Transverse colon (tissue), 4 donors: Measurements from ENCODE around the gene LCE3B.

Source experiments
- EP300 ChIP-seq: sonication (generic); formaldehyde crosslinking; IDR thresholded peaks from one replicate; pipeline ENCODE4 v1.6.1; 2017; ENCODE audit warnings: antibody characterized with exemption, low read depth
- POLR2A ChIP-seq: fragments of 450-650 bp; IDR thresholded peaks from one replicate; pipeline ENCODE4 v1.6.1; 2016; ENCODE audit warnings: antibody characterized with exemption, mild to moderate bottlenecking, moderate library complexity
- POLR2AphosphoS5 ChIP-seq, 3 donors: sonication (generic); formaldehyde crosslinking; IDR thresholded peaks; one replicate each; pipeline ENCODE4 v1.6.1; 2016; ENCODE audit warnings: antibody characterized with exemption in 3 of 3
- TF ChIP-seq, protein P1 (sequence below), 5 experiments: fragments of 200-600 bp in 3 of 5; fragments of 450-650 bp in 2 of 5; sonication (generic) in 3 of 5; IDR thresholded peaks; 1 replicate in 2 of 5; 2 replicates in 3 of 5; pipeline ENCODE4 v1.5.1; 2016 to 2017; ENCODE audit warnings: antibody characterized with exemption in 5 of 5, inconsistent platforms in 3 of 5, mild to moderate bottlenecking in 2 of 5, moderate library complexity in 1 of 5

DNA sequence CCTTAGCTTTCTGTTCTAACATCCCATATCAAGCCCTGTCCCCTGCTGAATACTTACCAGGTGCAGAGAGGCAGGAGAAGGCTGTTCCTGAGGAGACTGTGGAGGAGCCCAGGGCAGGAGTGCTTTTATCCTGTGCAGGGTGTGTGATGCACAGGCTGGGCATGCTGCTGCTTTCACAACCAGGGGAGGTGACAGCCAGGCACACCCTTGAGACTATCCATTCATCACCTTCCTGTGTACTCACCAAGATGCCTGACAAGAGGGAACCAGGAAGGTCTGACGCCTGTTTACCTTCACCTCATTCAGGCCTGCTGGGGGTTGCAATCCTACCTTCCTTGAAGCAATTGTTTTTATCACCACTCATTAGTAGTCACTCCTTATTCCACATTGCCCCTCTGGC is 46.9 kb upstream of the LCE3B start, which contains the start of gene LCE3E:
- TF ChIP-seq, protein P1, sequence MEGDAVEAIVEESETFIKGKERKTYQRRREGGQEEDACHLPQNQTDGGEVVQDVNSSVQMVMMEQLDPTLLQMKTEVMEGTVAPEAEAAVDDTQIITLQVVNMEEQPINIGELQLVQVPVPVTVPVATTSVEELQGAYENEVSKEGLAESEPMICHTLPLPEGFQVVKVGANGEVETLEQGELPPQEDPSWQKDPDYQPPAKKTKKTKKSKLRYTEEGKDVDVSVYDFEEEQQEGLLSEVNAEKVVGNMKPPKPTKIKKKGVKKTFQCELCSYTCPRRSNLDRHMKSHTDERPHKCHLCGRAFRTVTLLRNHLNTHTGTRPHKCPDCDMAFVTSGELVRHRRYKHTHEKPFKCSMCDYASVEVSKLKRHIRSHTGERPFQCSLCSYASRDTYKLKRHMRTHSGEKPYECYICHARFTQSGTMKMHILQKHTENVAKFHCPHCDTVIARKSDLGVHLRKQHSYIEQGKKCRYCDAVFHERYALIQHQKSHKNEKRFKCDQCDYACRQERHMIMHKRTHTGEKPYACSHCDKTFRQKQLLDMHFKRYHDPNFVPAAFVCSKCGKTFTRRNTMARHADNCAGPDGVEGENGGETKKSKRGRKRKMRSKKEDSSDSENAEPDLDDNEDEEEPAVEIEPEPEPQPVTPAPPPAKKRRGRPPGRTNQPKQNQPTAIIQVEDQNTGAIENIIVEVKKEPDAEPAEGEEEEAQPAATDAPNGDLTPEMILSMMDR (IDR thresholded peaks at IDR 0.05), result no peak
- no peak for TF ChIP-seq POLR2A
- no peak for TF ChIP-seq POLR2AphosphoS5 (IDR thresholded peaks at IDR 0.05)
- no peak for TF ChIP-seq EP300
